Endothelial cell of umbilical vein (primary cell): ENCODE results near the gene PRDM2. TPM values are rescaled to one million over a fixed set of nuclear protein-coding genes. Genes with fewer than 3 reads are reported as not detected.

ENCODE experiments used
- BruUV-seq: library from RNA; stranded (reverse); fragments of 400-500 nt; replicated peaks from 2 replicates; lab custom pipeline; 2021; lab: Mats Ljungman, UMichigan
- CTCF ChIA-PET: fragments of 300-600, 350-600 bp; sonication (Branson Sonifier 250); formaldehyde crosslinking; loops from one replicate; lab custom pipeline; 2021; ENCODE audit warnings: antibody characterized with exemption, inconsistent platforms; lab: Charles Lee
- POLR2A ChIA-PET: fragments of 300-600, 350-600 bp; sonication (Branson Sonifier 250); formaldehyde crosslinking; loops from one replicate; lab custom pipeline; 2021; ENCODE audit warnings: antibody characterized with exemption, inconsistent platforms; lab: Charles Lee
- DNase-seq: peaks from one replicate; pipeline ENCODE4 v3.0.0-alpha.2; 2011; ENCODE audit warnings: low read depth, low spot score
- FAIRE-seq: peaks from 2 replicates; lab custom pipeline; 2011; peaks lifted over from hg19 to GRCh38; lab: Jason Lieb, UNC
- H2AFZ ChIP-seq: 2 replicates; pipeline ENCODE4 v1.6.0; 2012; ENCODE audit warnings: low read depth, low read length, control low read depth, inconsistent platforms
- H3K27ac ChIP-seq: 2 replicates; pipeline ENCODE4 v1.5.1; 2011; ENCODE audit warnings: low read depth, mild to moderate bottlenecking, control low read depth, low read length, moderate library complexity; ENCODE audit not compliant: insufficient read depth
- H3K27me3 ChIP-seq, 2 experiments: 2 replicates each; pipeline versions ENCODE4 v1.6.0 to v1.6.1; 2011; ENCODE audit warnings: low read length in 2 of 2, mixed read lengths in 1 of 2; ENCODE audit not compliant: control insufficient read depth in 2 of 2, insufficient read depth in 2 of 2
- H3K36me3 ChIP-seq, 2 experiments: 2 replicates in 1 of 2; 3 replicates in 1 of 2; pipeline ENCODE4 v1.5.1; 2011; ENCODE audit warnings: low read length in 2 of 2, mild to moderate bottlenecking in 1 of 2, moderate library complexity in 1 of 2; ENCODE audit not compliant: control insufficient read depth in 2 of 2, insufficient read depth in 2 of 2; ENCODE audit errors: extremely low read depth in 1 of 2
- H3K4me1 ChIP-seq: 3 replicates; pipeline ENCODE4 v1.5.1; 2011; ENCODE audit warnings: mild to moderate bottlenecking, low read length; ENCODE audit not compliant: control insufficient read depth, insufficient read depth; ENCODE audit errors: extremely low read depth
- H3K4me2 ChIP-seq: 2 replicates; pipeline ENCODE4 v1.6.1; 2011; ENCODE audit warnings: low read length, control low read depth, mixed read lengths; ENCODE audit not compliant: insufficient read depth
- H3K4me3 ChIP-seq, 3 experiments: fragments of 200-600 bp in 1 of 3; sonication (generic), shearing (Covaris generic) in 1 of 3; replicated peaks in 1 of 3; 2 replicates each; pipeline ENCODE4 v1.5.1; 2011 to 2016; ENCODE audit warnings: control low read depth in 3 of 3, low read length in 3 of 3, mild to moderate bottlenecking in 2 of 3, inconsistent platforms in 1 of 3, low read depth in 1 of 3, moderate library complexity in 1 of 3; ENCODE audit not compliant: insufficient read depth in 1 of 3
- H3K79me2 ChIP-seq: 2 replicates; pipeline ENCODE4 v1.6.0; 2012; ENCODE audit warnings: low read length, inconsistent platforms; ENCODE audit not compliant: control insufficient read depth, insufficient read depth
- H3K9ac ChIP-seq: replicated peaks from 2 replicates; pipeline ENCODE3; 2011; ENCODE audit warnings: low read length, control low read depth; ENCODE audit not compliant: insufficient read depth; ENCODE audit errors: extremely low read depth
- H3K9me1 ChIP-seq: replicated peaks from 3 replicates; pipeline ENCODE4 v1.6.0; 2011; ENCODE audit warnings: mild to moderate bottlenecking, low read length; ENCODE audit not compliant: control insufficient read depth, insufficient read depth; ENCODE audit errors: extremely low read depth
- H3K9me3 ChIP-seq: replicated peaks from 2 replicates; pipeline ENCODE4 v1.5.1; 2012; ENCODE audit warnings: low read length, inconsistent platforms; ENCODE audit not compliant: control insufficient read depth, insufficient read depth
- H4K20me1 ChIP-seq: replicated peaks from 2 replicates; pipeline ENCODE3; 2011; ENCODE audit warnings: mild to moderate bottlenecking, low read length; ENCODE audit not compliant: control insufficient read depth, insufficient read depth; ENCODE audit errors: extremely low read depth
- EZH2 ChIP-seq: IDR thresholded peaks from 2 replicates; pipeline ENCODE4 v1.6.1; 2012; ENCODE audit warnings: borderline replicate concordance, low read depth, mild to moderate bottlenecking, moderate library complexity, low read length, inconsistent platforms; ENCODE audit not compliant: severe bottlenecking
- FOS ChIP-seq: IDR thresholded peaks from 2 replicates; pipeline ENCODE4 v1.6.1; 2011; ENCODE audit warnings: mild to moderate bottlenecking, low read length, moderate library complexity, borderline replicate concordance; ENCODE audit not compliant: insufficient read depth
- GATA2 ChIP-seq: IDR thresholded peaks from 2 replicates; pipeline ENCODE4 v1.7.0; 2011; ENCODE audit warnings: low read depth, mild to moderate bottlenecking, moderate library complexity, mixed read lengths, low read length; ENCODE audit not compliant: insufficient read length, insufficient read depth
- JUN ChIP-seq: IDR thresholded peaks from 2 replicates; pipeline ENCODE4 v1.6.1; 2011; ENCODE audit warnings: borderline replicate concordance, low read depth; ENCODE audit not compliant: insufficient read length, insufficient read depth
- MYC ChIP-seq: IDR thresholded peaks from one replicate; pipeline ENCODE4 v1.6.1; 2011; ENCODE audit warnings: mild to moderate bottlenecking, low read depth, low read length
- POLR2A ChIP-seq: IDR thresholded peaks from 2 replicates; pipeline ENCODE4 v1.6.1; 2012; ENCODE audit warnings: low read depth, mild to moderate bottlenecking, control low read depth, low read length
- POLR2AphosphoS5 ChIP-seq: IDR thresholded peaks from 2 replicates; pipeline ENCODE4 v1.6.1; 2012; ENCODE audit warnings: low read depth, mild to moderate bottlenecking, control low read depth, low read length, moderate library complexity; ENCODE audit not compliant: insufficient read depth
- dilution Hi-C: fragments of 300-500 bp; cut with MboI; formaldehyde crosslinking; loops from one replicate; pipeline ENCODE4 v1.15.0; 2019; ENCODE audit warnings: low sequenced_read_pairs; ENCODE audit not compliant: extremely low pct_ligation_motif_present
- intact Hi-C: fragments of 100-400 bp; cut with micrococcal nuclease; formaldehyde crosslinking; loops from one replicate; pipeline ENCODE4 v1.10.0; 2022
- polyA plus RNA-seq, 4 experiments: library from polyadenylated mRNA; depleted of rRNA in 3 of 4; stranded (reverse) in 3 of 4; unstranded in 1 of 4; fragments of >200 nt; gene quantifications; 2 replicates each; pipeline versions ENCODE4 v1.2.1 to v1.2.3, GENCODE V29; 2011 to 2012; ENCODE audit warnings: missing spikeins in 1 of 4
- total RNA-seq: library from RNA; stranded (reverse); gene quantifications from 2 replicates; pipeline ENCODE4 v1.2.3, GENCODE V29; 2021
- TF ChIP-seq, protein P1 (sequence below): IDR thresholded peaks from 2 replicates; pipeline ENCODE4 v1.6.1; 2011; ENCODE audit not compliant: insufficient read depth, insufficient read length
- TF ChIP-seq, protein P2 (sequence below), 2 donors: IDR thresholded peaks; 1 replicate in 1 of 2; 2 replicates in 1 of 2; pipeline ENCODE4 v1.5.1; 2011; ENCODE audit warnings: low read length in 2 of 2, mild to moderate bottlenecking in 2 of 2, moderate library complexity in 2 of 2, control low read depth in 1 of 2, inconsistent platforms in 1 of 2, low read depth in 1 of 2; ENCODE audit not compliant: insufficient read depth in 1 of 2; ENCODE audit errors: extremely low read depth in 1 of 2

The PRDM2 gene
- total and polyA plus RNA-seq, 2 donors (not counting 3 experiments of a cell fraction or from before 2014, with no cell fraction given): 11.3 to 35.7 TPM

DNA sequence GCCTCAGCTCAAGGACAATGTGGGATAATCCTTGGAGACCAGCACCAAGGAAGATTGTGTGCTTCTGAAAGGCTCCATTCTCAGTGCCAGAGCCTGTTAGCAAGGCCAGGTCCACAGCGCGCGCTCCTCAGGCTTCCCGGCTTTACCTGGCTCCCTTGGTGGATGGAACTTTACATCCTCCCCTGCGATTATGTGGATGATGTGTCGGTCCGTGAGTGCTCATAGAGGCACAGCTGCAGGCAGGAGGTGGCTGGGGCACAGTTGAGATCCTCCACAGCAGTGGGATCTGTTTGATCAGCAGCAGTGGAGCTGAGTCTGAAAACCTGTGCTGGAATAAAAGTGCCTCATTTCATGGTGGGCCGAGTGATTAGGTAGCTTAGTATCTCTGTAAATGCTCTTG is 62.7 kb downstream of the PRDM2 start:
- H3K4me2 ChIP-seq: no peak overlapping the region
- H3K27ac ChIP-seq: no peak overlapping the region
- BruUV-seq: no TSS peak
- peaks cover 98% of the 10 kb centered on the region for H3K79me2 ChIP-seq
- H3K9ac ChIP-seq: no peak overlapping the region
- no peak overlapping the region for H2AFZ ChIP-seq
- no peak overlapping the region for H3K4me3 ChIP-seq
- no peak for DNase-seq
- TF ChIP-seq, protein P1, sequence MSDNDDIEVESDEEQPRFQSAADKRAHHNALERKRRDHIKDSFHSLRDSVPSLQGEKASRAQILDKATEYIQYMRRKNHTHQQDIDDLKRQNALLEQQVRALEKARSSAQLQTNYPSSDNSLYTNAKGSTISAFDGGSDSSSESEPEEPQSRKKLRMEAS: no peak
- TF ChIP-seq JUN (no peak), GATA2 (no peak), FOS (no peak), EZH2 (no peak), POLR2AphosphoS5 (no peak), MYC (no peak), POLR2A (no peak)
- TF ChIP-seq, protein P2, sequence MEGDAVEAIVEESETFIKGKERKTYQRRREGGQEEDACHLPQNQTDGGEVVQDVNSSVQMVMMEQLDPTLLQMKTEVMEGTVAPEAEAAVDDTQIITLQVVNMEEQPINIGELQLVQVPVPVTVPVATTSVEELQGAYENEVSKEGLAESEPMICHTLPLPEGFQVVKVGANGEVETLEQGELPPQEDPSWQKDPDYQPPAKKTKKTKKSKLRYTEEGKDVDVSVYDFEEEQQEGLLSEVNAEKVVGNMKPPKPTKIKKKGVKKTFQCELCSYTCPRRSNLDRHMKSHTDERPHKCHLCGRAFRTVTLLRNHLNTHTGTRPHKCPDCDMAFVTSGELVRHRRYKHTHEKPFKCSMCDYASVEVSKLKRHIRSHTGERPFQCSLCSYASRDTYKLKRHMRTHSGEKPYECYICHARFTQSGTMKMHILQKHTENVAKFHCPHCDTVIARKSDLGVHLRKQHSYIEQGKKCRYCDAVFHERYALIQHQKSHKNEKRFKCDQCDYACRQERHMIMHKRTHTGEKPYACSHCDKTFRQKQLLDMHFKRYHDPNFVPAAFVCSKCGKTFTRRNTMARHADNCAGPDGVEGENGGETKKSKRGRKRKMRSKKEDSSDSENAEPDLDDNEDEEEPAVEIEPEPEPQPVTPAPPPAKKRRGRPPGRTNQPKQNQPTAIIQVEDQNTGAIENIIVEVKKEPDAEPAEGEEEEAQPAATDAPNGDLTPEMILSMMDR (IDR thresholded peaks at IDR 0.05; ENCODE audit: extremely low read depth in 1 of 2, insufficient read depth in 1 of 2, low read depth in 1 of 2, low read length in 2 of 2): no peak
- peaks cover 3% of the 10 kb centered on the region for H3K9me1 ChIP-seq
- H3K36me3 ChIP-seq: no peaks in the 10 kb centered on the region
- no peaks in the 10 kb centered on the region for H3K27me3 ChIP-seq
- no peaks in the 10 kb centered on the region for H3K4me1 ChIP-seq
- intact Hi-C loops (no loop called here), dilution Hi-C loops (no loop called here)
- ChIA-PET POLR2A (no interaction called here), CTCF (interaction anchor here (1.1 kb wide), 1 partner anchor 13 kb away, joined by 3 read pairs; no protein-coding TSS in a partner anchor)
- H4K20me1 ChIP-seq: peaks cover 12% of the 10 kb centered on the region
- H3K9me3 ChIP-seq: no peaks in the 10 kb centered on the region
- FAIRE-seq: no peak
